Measurements from ENCODE around the gene PIP4K2A. TPM values are rescaled to one million over a fixed set of nuclear protein-coding genes. Genes with fewer than 3 reads are reported as not detected.

Gene PIP4K2A
- total RNA-seq, 2 donors from 2014 or later, result 15.0 to 17.8 TPM

DNA sequence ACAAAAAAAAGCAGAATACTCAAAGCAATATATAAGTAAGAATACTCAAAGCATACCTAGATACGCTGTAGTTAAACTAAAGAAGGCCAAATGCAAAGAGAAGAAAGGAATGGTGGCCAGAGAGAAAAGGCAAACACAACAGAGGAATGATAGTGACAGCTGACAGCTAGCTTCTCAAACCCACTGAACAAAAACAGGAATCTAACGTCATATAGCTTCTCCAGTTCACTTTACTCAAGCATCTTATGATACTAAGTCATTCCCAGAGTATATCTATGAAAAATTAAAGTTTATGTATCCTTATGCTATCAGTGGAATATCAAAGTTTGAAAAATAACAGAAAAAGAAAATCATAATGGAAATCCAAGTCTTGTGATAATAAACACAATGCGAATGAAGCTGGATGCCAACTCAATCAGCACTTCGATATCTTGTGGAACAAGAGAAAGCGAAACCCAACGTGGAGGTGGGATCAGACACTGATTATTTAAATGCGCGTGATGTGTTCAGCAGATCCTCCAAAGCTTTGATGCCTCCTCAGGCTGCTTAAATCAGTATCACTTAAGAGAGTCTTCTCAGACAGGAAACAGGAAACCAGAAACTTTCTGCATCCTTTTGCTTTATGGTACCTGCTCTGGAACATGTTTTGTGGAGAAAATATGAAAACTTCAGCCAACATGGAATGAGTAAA lies 102.8 kb downstream of the PIP4K2A start:
- H3K36me3 Mint-ChIP-seq (ENCODE audit: low read depth), result peaks cover 22% of the 10 kb centered on the region
- Histone ChIP-seq H3K9ac (ENCODE audit: extremely low read depth, low read length, poor library complexity, severe bottlenecking) (no peak overlapping the region), H3K27ac (ENCODE audit: low read depth, low read length) (no peak overlapping the region), H3K36me3 (ENCODE audit: control insufficient read depth, insufficient read depth, low read length) (no peaks in the 10 kb centered on the region), H3K4me1 (ENCODE audit: control insufficient read depth, insufficient read depth, low read length) (no peaks in the 10 kb centered on the region), H3K9me3 (ENCODE audit: control insufficient read depth, low read length) (no peaks in the 10 kb centered on the region), H3K4me3 (ENCODE audit: low read length) (no peak overlapping the region), H3K27me3 (ENCODE audit: control insufficient read depth, insufficient read depth, low read length, poor library complexity, severe bottlenecking) (no peaks in the 10 kb centered on the region)
- no peak overlapping the region for H3K4me3 Mint-ChIP-seq
- no peaks in the 10 kb centered on the region for H3K9me3 Mint-ChIP-seq
- TF ChIP-seq, protein P1, sequence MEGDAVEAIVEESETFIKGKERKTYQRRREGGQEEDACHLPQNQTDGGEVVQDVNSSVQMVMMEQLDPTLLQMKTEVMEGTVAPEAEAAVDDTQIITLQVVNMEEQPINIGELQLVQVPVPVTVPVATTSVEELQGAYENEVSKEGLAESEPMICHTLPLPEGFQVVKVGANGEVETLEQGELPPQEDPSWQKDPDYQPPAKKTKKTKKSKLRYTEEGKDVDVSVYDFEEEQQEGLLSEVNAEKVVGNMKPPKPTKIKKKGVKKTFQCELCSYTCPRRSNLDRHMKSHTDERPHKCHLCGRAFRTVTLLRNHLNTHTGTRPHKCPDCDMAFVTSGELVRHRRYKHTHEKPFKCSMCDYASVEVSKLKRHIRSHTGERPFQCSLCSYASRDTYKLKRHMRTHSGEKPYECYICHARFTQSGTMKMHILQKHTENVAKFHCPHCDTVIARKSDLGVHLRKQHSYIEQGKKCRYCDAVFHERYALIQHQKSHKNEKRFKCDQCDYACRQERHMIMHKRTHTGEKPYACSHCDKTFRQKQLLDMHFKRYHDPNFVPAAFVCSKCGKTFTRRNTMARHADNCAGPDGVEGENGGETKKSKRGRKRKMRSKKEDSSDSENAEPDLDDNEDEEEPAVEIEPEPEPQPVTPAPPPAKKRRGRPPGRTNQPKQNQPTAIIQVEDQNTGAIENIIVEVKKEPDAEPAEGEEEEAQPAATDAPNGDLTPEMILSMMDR (conservative IDR thresholded peaks at IDR 0.05), result no peak
- DNase-seq, result no peak
- H3K27ac Mint-ChIP-seq, result no peak overlapping the region
- H3K27me3 Mint-ChIP-seq (ENCODE audit: insufficient read depth), result peaks cover 2% of the 10 kb centered on the region
- peaks cover 49% of the 10 kb centered on the region for H3K4me1 Mint-ChIP-seq
- 96 to 100% methylated on average over 6 to 7 of the region's 8 CpGs for WGBS, 2 experiments (ENCODE audit: insufficient coverage in 1 of 2, insufficient read length in 1 of 2)

DNA sequence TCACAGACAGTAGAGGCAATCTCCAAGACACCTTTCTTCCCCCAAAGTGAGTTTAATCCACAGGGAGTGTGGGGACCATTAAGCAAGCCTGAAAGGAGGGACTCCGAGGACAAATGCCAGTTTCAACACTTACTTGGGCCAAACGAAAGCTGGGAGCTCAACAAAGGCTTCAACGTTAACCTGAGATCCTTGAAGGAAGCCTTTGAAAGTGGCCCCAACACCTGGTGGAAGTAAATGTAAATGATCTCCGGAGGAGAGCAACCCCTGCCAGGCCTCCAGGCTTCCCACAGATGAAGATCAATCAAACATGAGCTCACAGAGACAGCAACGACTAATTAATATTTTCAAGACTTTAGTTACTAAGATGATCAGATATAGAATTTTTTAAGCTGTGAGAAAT lies 103.8 kb downstream of the PIP4K2A start:
- no peak for DNase-seq
- no peak overlapping the region for H3K27ac ChIP-seq (ENCODE audit: low read depth, low read length)
- TF ChIP-seq, protein P1 (conservative IDR thresholded peaks at IDR 0.05), result no peak
- no peak overlapping the region for H3K9ac ChIP-seq (ENCODE audit: extremely low read depth, low read length, poor library complexity, severe bottlenecking)
- Mint-ChIP-seq H3K36me3 (ENCODE audit: low read depth) (peaks cover 22% of the 10 kb centered on the region), H3K4me3 (no peak overlapping the region), H3K9me3 (no peaks in the 10 kb centered on the region), H3K27me3 (ENCODE audit: insufficient read depth) (peaks cover 2% of the 10 kb centered on the region), H3K27ac (no peak overlapping the region), H3K4me1 (peaks cover 43% of the 10 kb centered on the region)
- no peak overlapping the region for H3K4me3 ChIP-seq (ENCODE audit: low read length)
- no peaks in the 10 kb centered on the region for H3K36me3 ChIP-seq (ENCODE audit: control insufficient read depth, insufficient read depth, low read length)
- H3K9me3 ChIP-seq (ENCODE audit: control insufficient read depth, low read length), result no peaks in the 10 kb centered on the region
- no peaks in the 10 kb centered on the region for H3K27me3 ChIP-seq (ENCODE audit: control insufficient read depth, insufficient read depth, low read length, poor library complexity, severe bottlenecking)
- WGBS, 2 experiments (ENCODE audit: insufficient coverage in 1 of 2, insufficient read length in 1 of 2), result 65 to 90% methylated on average over 3 to 4 of the region's 5 CpGs
- no peaks in the 10 kb centered on the region for H3K4me1 ChIP-seq (ENCODE audit: control insufficient read depth, insufficient read depth, low read length)

DNA sequence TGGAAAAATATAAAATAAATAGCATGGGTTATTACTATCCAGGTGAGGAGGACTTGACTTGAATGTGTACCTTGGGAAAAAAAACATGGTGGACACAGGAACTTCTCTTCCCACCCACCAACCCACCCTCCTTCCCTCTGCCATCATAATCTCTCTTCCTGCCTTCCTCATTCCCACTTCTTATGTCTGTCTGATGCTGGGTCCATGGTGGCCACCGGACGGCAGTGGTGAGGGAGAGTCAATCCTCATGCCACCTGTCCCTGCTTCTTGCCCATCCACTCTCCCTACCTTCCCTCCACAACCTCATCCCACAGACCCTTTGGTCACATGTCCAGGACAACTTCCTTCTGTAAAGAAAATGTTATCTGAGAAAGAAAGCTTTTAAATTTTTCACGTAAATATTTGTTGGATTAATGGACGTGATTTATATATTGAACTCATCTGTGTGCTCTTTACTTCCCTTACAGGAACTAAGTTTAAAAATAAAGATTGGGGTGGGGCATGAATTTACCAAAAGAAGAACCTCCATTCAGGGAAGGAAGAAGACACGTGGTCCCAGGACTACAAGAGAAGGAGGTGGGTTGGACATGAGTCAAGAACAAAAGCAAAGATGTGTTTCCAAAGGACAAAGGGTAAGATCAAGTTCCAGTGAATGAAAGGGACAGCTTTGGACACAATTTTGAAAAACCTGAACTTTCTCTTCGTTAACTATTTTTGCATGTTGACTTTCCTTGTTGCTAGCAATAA lies 104.5 kb downstream of the PIP4K2A start:
- peaks cover 22% of the 10 kb centered on the region for H3K36me3 Mint-ChIP-seq (ENCODE audit: low read depth)
- no peak overlapping the region for H3K9ac ChIP-seq (ENCODE audit: extremely low read depth, low read length, poor library complexity, severe bottlenecking)
- H3K9me3 Mint-ChIP-seq, result no peaks in the 10 kb centered on the region
- H3K4me3 Mint-ChIP-seq, result no peak overlapping the region
- no peaks in the 10 kb centered on the region for H3K27me3 ChIP-seq (ENCODE audit: control insufficient read depth, insufficient read depth, low read length, poor library complexity, severe bottlenecking)
- no peaks in the 10 kb centered on the region for H3K4me1 ChIP-seq (ENCODE audit: control insufficient read depth, insufficient read depth, low read length)
- no peak overlapping the region for H3K27ac ChIP-seq (ENCODE audit: low read depth, low read length)
- no peak overlapping the region for H3K27ac Mint-ChIP-seq
- peaks cover 2% of the 10 kb centered on the region for H3K27me3 Mint-ChIP-seq (ENCODE audit: insufficient read depth)
- H3K36me3 ChIP-seq (ENCODE audit: control insufficient read depth, insufficient read depth, low read length), result no peaks in the 10 kb centered on the region
- H3K4me1 Mint-ChIP-seq, result peaks cover 42% of the 10 kb centered on the region
- H3K9me3 ChIP-seq (ENCODE audit: control insufficient read depth, low read length), result no peaks in the 10 kb centered on the region
- no peak for DNase-seq
- TF ChIP-seq, protein P1 (conservative IDR thresholded peaks at IDR 0.05), result no peak
- WGBS, 2 experiments (ENCODE audit: insufficient coverage in 1 of 2, insufficient read length in 1 of 2), result 64 to 96% methylated on average over 3 to 6 of the region's 6 CpGs
- no peak overlapping the region for H3K4me3 ChIP-seq (ENCODE audit: low read length)
